Suprapubic skin (tissue), 4 donors: ENCODE results near the gene ALDH1A1. TPM values are rescaled to one million over a fixed set of nuclear protein-coding genes. Genes with fewer than 3 reads are reported as not detected.

Experiments
- DNase-seq, 2 donors: peaks; one replicate each; pipeline ENCODE4 v3.0.0-alpha.2; 2019; ENCODE audit warnings: low spot score in 2 of 2
- H3K27ac ChIP-seq: fragments of 200-600 bp; sonication (generic); one replicate; pipeline ENCODE4 v1.5.1; 2019
- H3K27me3 ChIP-seq: fragments of 200-600 bp; sonication (generic); one replicate; pipeline ENCODE4 v1.5.1; 2019
- H3K36me3 ChIP-seq: fragments of 200-600 bp; sonication (generic); one replicate; pipeline ENCODE4 v1.5.1; 2019
- H3K4me1 ChIP-seq: fragments of 200-600 bp; sonication (generic); one replicate; pipeline ENCODE4 v1.5.1; 2019
- H3K4me3 ChIP-seq: fragments of 200-600 bp; sonication (generic); one replicate; pipeline ENCODE4 v1.5.1; 2019; ENCODE audit warnings: mild to moderate bottlenecking
- H3K9me3 ChIP-seq: fragments of 200-600 bp; sonication (generic); one replicate; pipeline ENCODE4 v1.5.1; 2019
- CTCF ChIP-seq, 2 donors: fragments of 200-600 bp in 1 of 2; fragments of 450-650 bp in 1 of 2; sonication (generic) in 1 of 2; IDR thresholded peaks; one replicate each; pipeline ENCODE4 v1.5.1; 2016 to 2019; ENCODE audit warnings: antibody characterized with exemption in 2 of 2, mild to moderate bottlenecking in 1 of 2, moderate library complexity in 1 of 2
- EP300 ChIP-seq: sonication (generic); formaldehyde crosslinking; IDR thresholded peaks from one replicate; pipeline ENCODE4 v1.6.1; 2017; ENCODE audit warnings: antibody characterized with exemption
- POLR2A ChIP-seq, 2 donors: fragments of 450-650 bp; IDR thresholded peaks; one replicate each; pipeline ENCODE4 v1.6.1; 2017; ENCODE audit warnings: antibody characterized with exemption in 2 of 2, mild to moderate bottlenecking in 2 of 2, moderate library complexity in 2 of 2
- POLR2AphosphoS5 ChIP-seq, 3 donors: sonication (generic); formaldehyde crosslinking; IDR thresholded peaks; one replicate each; pipeline ENCODE4 v1.6.1; 2017; ENCODE audit warnings: antibody characterized with exemption in 3 of 3
- WGBS: methylation state at CpG from one replicate; pipeline ENCODE4 v1.1.5; 2018; 5-methylcytosine and 5-hydroxymethylcytosine counted together
- total RNA-seq, 4 donors: library from RNA; depleted of rRNA; stranded (reverse); fragments of >200 nt; gene quantifications; one replicate each; pipeline ENCODE4 v1.1.0, GENCODE V29; 2016

ALDH1A1 gene
- total RNA-seq, 4 donors from 2014 or later = 7.7 to 19.2 (median 11.2) TPM

DNA sequence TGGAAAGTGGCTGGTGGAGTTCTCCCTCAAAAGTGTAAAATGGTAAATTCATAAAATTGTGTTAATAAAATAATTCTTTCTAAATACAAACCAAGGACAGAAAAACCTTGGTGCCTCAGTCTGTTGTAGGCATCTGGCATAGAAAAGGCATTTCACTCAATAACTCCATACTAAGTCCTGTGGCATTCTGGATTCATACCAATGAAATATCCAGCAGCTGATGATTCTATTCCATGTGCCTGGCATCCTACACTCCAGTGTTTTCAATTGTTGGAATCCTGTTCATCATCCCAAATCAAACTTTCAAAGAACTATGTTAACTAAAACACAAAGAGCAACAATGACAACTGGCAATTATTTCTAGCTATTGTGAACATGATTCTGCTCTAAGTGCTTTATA is 21.6 kb upstream of the ALDH1A1 start:
- no peak overlapping the region for H3K27ac ChIP-seq
- no peak for TF ChIP-seq CTCF (IDR thresholded peaks at IDR 0.05)
- no peak for TF ChIP-seq EP300
- TF ChIP-seq POLR2A (IDR thresholded peaks at IDR 0.05) = no peak
- TF ChIP-seq POLR2AphosphoS5 (IDR thresholded peaks at IDR 0.05) = no peak
- no peak overlapping the region for H3K4me3 ChIP-seq
- H3K4me1 ChIP-seq = no peaks in the 10 kb centered on the region
- no peaks in the 10 kb centered on the region for H3K9me3 ChIP-seq
- no peaks in the 10 kb centered on the region for H3K27me3 ChIP-seq
- DNase-seq = no peak
- no peaks in the 10 kb centered on the region for H3K36me3 ChIP-seq

DNA sequence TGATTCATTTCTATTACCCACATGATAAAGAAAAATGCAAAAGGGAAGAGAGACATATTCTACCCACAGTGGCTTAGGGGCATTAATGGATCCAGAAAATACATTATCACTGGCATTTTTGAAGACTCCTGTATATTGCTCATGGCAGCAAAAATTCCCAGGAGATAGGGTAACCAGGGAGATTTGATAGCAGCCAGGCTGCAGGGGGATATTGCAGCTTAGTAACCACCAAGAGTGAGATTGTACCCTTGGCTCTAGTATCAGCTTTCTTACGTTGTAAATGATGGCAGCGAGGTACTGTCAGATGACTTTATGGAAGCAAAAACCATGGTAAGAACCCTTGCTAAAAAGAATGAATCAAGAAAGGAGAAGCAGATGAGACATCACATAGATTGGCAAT is 19.8 kb upstream of the ALDH1A1 start:
- Histone ChIP-seq H3K27ac (no peak overlapping the region), H3K36me3 (no peaks in the 10 kb centered on the region), H3K9me3 (no peaks in the 10 kb centered on the region), H3K4me1 (no peaks in the 10 kb centered on the region), H3K4me3 (no peak overlapping the region), H3K27me3 (no peaks in the 10 kb centered on the region)
- TF ChIP-seq POLR2AphosphoS5 (IDR thresholded peaks at IDR 0.05) (no peak), CTCF (IDR thresholded peaks at IDR 0.05) (no peak), EP300 (no peak), POLR2A (IDR thresholded peaks at IDR 0.05) (no peak)
- 94% methylated on average over 2 of the region's 2 CpGs for WGBS
- DNase-seq = no peak

DNA sequence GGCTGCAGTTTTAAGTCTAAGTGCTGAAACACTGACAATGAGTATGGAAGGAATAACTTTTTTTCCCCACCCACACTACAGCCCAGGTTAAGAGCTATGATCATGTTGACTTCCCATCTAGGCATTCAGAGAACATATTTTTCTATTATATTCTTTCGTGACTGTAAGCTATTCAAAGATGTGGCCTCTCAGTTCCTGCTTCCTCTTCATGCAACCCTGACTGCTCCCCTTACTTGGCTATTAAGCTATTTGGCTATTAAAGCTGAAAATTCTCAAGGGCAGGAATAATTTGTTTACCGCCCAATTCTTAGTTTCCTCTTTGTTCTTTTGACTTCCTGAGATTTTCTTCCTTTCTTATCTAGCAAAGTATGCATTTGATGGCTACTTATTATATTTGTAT is 18.6 kb upstream of the ALDH1A1 start:
- Histone ChIP-seq H3K27me3 (no peaks in the 10 kb centered on the region), H3K4me3 (no peak overlapping the region), H3K4me1 (no peaks in the 10 kb centered on the region), H3K36me3 (no peaks in the 10 kb centered on the region), H3K9me3 (no peaks in the 10 kb centered on the region), H3K27ac (no peak overlapping the region)
- DNase-seq = no peak
- WGBS = 63% methylated on average over 2 of the region's 2 CpGs
- TF ChIP-seq POLR2A (IDR thresholded peaks at IDR 0.05) (no peak), EP300 (no peak), CTCF (IDR thresholded peaks at IDR 0.05) (no peak), POLR2AphosphoS5 (IDR thresholded peaks at IDR 0.05) (no peak)

DNA sequence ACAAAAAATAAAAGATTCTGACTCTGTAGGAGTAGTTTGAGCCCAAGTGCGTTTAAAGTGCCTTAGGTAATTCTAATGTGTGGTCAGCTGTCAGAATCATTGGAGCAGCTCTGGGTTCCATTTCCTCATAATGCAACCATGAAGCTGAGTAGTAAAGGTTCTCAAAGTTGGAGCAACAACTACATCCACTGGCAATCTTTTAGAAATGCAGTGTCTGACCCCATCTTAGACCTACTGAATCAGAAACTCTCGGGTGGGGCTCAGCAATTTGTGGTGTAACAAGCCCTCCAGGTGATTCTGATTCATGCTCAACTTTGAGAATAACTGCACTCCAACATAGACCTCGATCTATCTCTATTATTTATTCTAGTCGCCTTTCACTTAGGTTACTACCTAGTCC is 7.6 kb upstream of the ALDH1A1 start:
- no peak for TF ChIP-seq POLR2A (IDR thresholded peaks at IDR 0.05)
- TF ChIP-seq POLR2AphosphoS5 (IDR thresholded peaks at IDR 0.05) = no peak
- TF ChIP-seq EP300 = no peak
- TF ChIP-seq CTCF (IDR thresholded peaks at IDR 0.05) = no peak
- no peaks in the 10 kb centered on the region for H3K9me3 ChIP-seq
- DNase-seq = no peak
- no peaks in the 10 kb centered on the region for H3K36me3 ChIP-seq
- no peak overlapping the region for H3K27ac ChIP-seq
- H3K4me3 ChIP-seq = no peak overlapping the region
- no peaks in the 10 kb centered on the region for H3K4me1 ChIP-seq
- 66% methylated on average over 4 of the region's 4 CpGs for WGBS
- no peaks in the 10 kb centered on the region for H3K27me3 ChIP-seq

DNA sequence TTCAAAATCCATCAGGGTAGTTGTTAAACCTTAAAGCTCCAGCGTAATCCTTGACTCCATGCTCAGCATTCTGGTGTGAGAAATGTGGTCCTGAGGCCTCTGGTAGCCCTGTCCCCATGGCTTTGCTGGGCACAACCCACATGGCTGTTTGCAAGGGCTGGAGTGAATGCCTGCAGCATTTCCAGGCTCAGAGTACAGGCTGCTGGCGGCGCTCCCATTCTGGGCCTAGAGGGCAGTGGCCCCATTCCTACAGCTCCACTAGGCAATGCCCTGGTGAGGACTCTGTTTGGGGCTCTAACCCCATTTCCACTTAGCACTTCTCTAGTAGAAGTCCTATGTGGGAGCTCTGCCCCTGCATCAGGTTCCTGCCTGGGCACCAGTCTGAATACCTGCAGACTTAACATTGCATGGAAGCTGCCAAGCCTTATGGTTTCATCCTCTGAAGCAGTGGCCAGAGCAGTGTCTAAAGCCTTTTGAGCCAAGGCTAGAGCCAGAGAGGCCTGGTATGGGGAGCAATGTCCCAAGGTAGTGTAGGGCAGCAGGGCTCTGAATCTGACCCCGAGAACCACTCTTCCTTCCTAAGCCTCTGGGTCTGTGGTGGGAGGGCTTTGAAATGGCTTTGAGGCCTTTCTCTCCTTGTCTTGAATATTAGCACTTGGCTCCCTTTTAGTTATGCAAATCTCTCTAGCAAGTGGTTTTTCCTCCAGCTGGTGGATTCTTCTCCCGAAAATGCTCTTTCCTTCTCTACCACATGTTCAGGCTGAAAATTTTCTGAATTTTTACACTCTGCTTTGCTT is 5.8 kb upstream of the ALDH1A1 start:
- TF ChIP-seq EP300 (no peak), POLR2A (IDR thresholded peaks at IDR 0.05) (no peak), POLR2AphosphoS5 (IDR thresholded peaks at IDR 0.05) (no peak), CTCF (IDR thresholded peaks at IDR 0.05) (no peak)
- no peak overlapping the region for H3K27ac ChIP-seq
- peaks cover 15% of the 10 kb centered on the region for H3K4me1 ChIP-seq
- no peaks in the 10 kb centered on the region for H3K9me3 ChIP-seq
- H3K4me3 ChIP-seq = no peak overlapping the region
- no peaks in the 10 kb centered on the region for H3K36me3 ChIP-seq
- no peak for DNase-seq
- H3K27me3 ChIP-seq = no peaks in the 10 kb centered on the region
- WGBS = 84% methylated on average over 4 of the region's 5 CpGs
